ENCODE data around the gene CDK15. TPM values are rescaled to one million over a fixed set of nuclear protein-coding genes. Genes with fewer than 3 reads are reported as not detected.

Gene CDK15
- total and polyA plus RNA-seq, 5 donors from 2014 or later, result not detected

- peaks cover 0 to 17% (median 8%) of the 10 kb centered on the region in 4 donors for H3K4me1 Mint-ChIP-seq
- no peaks in the 10 kb centered on the region for H3K36me3 ChIP-seq (ENCODE audit: control insufficient read depth, insufficient read depth, low read length)
- peaks cover 0 to 2% (median 0%) of the 10 kb centered on the region in 7 donors for H3K9me3 Mint-ChIP-seq
- no peaks in the 10 kb centered on the region for H3K9me3 ChIP-seq (ENCODE audit: control insufficient read depth in 2 of 2, low read length in 2 of 2)
- peak overlapping the region in 1 of 3 donors; percentile 48 for H3K27ac Mint-ChIP-seq
- H3K27me3 Mint-ChIP-seq, result peaks cover 39% of the 10 kb centered on the region
- H3K27me3 ChIP-seq (ENCODE audit: control insufficient read depth, insufficient read depth, low read length), result peaks cover 24% of the 10 kb centered on the region
- H3K4me1 ChIP-seq (ENCODE audit: control insufficient read depth, insufficient read depth, low read length, poor library complexity, severe bottlenecking), result peaks cover 5% of the 10 kb centered on the region
- H3K4me3 ChIP-seq (ENCODE audit: low read depth, low read length), result no peak overlapping the region
- H3K4me3 Mint-ChIP-seq, result peak overlapping the region in 2 of 4 donors; percentile 57 to 74
- H3K36me3 Mint-ChIP-seq, result no peaks in the 10 kb centered on the region
- ATAC-seq (ENCODE audit: low read depth in 2 of 2) (no peak), DNase-seq (peak in 1 of 3 donors; percentile 17)
- H3K27ac ChIP-seq (ENCODE audit: insufficient read depth, low read length, poor library complexity, severe bottlenecking), result no peak overlapping the region
Measured at GRCh38 chr2:201858281-201859184, 52.2 kb downstream of the CDK15 start.

GRCh38 chr2:201859949-201860348 is 53.6 kb downstream of the CDK15 start:
- Histone ChIP-seq H3K9me3 (ENCODE audit: control insufficient read depth in 2 of 2, low read length in 2 of 2) (no peaks in the 10 kb centered on the region), H3K36me3 (ENCODE audit: control insufficient read depth, insufficient read depth, low read length) (no peaks in the 10 kb centered on the region), H3K4me1 (ENCODE audit: control insufficient read depth, insufficient read depth, low read length, poor library complexity, severe bottlenecking) (peaks cover 5% of the 10 kb centered on the region), H3K4me3 (ENCODE audit: low read depth, low read length) (no peak overlapping the region), H3K27ac (ENCODE audit: insufficient read depth, low read length, poor library complexity, severe bottlenecking) (no peak overlapping the region), H3K27me3 (ENCODE audit: control insufficient read depth, insufficient read depth, low read length) (peaks cover 24% of the 10 kb centered on the region)
- DNase-seq (no peak), ATAC-seq (ENCODE audit: low read depth in 2 of 2) (no peak)
- Mint-ChIP-seq H3K4me1 (peaks cover 0 to 17% (median 8%) of the 10 kb centered on the region in 4 donors), H3K27ac (no peak overlapping the region), H3K4me3 (no peak overlapping the region), H3K27me3 (peaks cover 50% of the 10 kb centered on the region), H3K9me3 (peaks cover 0 to 2% (median 0%) of the 10 kb centered on the region in 7 donors), H3K36me3 (no peaks in the 10 kb centered on the region)

- H3K4me1 Mint-ChIP-seq, result peaks cover 0 to 17% (median 8%) of the 10 kb centered on the region in 4 donors
- Histone ChIP-seq H3K36me3 (ENCODE audit: control insufficient read depth, insufficient read depth, low read length) (no peaks in the 10 kb centered on the region), H3K27ac (ENCODE audit: insufficient read depth, low read length, poor library complexity, severe bottlenecking) (no peak overlapping the region), H3K27me3 (ENCODE audit: control insufficient read depth, insufficient read depth, low read length) (peaks cover 24% of the 10 kb centered on the region), H3K4me1 (ENCODE audit: control insufficient read depth, insufficient read depth, low read length, poor library complexity, severe bottlenecking) (peaks cover 5% of the 10 kb centered on the region), H3K9me3 (ENCODE audit: control insufficient read depth in 2 of 2, low read length in 2 of 2) (no peaks in the 10 kb centered on the region), H3K4me3 (ENCODE audit: low read depth, low read length) (peak overlapping the region; percentile 9)
- DNase-seq, result peak; percentile 7 to 66 (median 45)
- peak; percentile 60 to 67 for ATAC-seq (ENCODE audit: low read depth in 2 of 2)
- H3K27ac Mint-ChIP-seq, result no peak overlapping the region
- H3K4me3 Mint-ChIP-seq, result no peak overlapping the region
- H3K36me3 Mint-ChIP-seq, result no peaks in the 10 kb centered on the region
- H3K9me3 Mint-ChIP-seq, result peaks cover 0 to 2% (median 0%) of the 10 kb centered on the region in 7 donors
- H3K27me3 Mint-ChIP-seq, result peaks cover 53% of the 10 kb centered on the region
Measured at GRCh38 chr2:201860636-201861066, 54.3 kb downstream of the CDK15 start.

- Mint-ChIP-seq H3K4me1 (peaks cover 0 to 17% (median 8%) of the 10 kb centered on the region in 4 donors), H3K27me3 (peaks cover 41% of the 10 kb centered on the region), H3K36me3 (no peaks in the 10 kb centered on the region), H3K9me3 (peaks cover 0 to 2% (median 0%) of the 10 kb centered on the region in 7 donors), H3K27ac (no peak overlapping the region), H3K4me3 (no peak overlapping the region)
- ATAC-seq (ENCODE audit: low read depth in 2 of 2) (no peak), DNase-seq (no peak)
- Histone ChIP-seq H3K27me3 (ENCODE audit: control insufficient read depth, insufficient read depth, low read length) (peaks cover 27% of the 10 kb centered on the region), H3K36me3 (ENCODE audit: control insufficient read depth, insufficient read depth, low read length) (no peaks in the 10 kb centered on the region), H3K9me3 (ENCODE audit: control insufficient read depth in 2 of 2, low read length in 2 of 2) (no peaks in the 10 kb centered on the region), H3K27ac (ENCODE audit: insufficient read depth, low read length, poor library complexity, severe bottlenecking) (no peak overlapping the region), H3K4me1 (ENCODE audit: control insufficient read depth, insufficient read depth, low read length, poor library complexity, severe bottlenecking) (peaks cover 5% of the 10 kb centered on the region), H3K4me3 (ENCODE audit: low read depth, low read length) (no peak overlapping the region)
Measured at GRCh38 chr2:201862843-201863242, 56.5 kb downstream of the CDK15 start.

- Mint-ChIP-seq H3K4me1 (no peaks in the 10 kb centered on the region), H3K27ac (no peak overlapping the region), H3K36me3 (no peaks in the 10 kb centered on the region), H3K9me3 (peaks cover 0 to 1% (median 0%) of the 10 kb centered on the region in 7 donors), H3K27me3 (peaks cover 19% of the 10 kb centered on the region), H3K4me3 (no peak overlapping the region)
- H3K36me3 ChIP-seq (ENCODE audit: control insufficient read depth, insufficient read depth, low read length), result no peaks in the 10 kb centered on the region
- no peak overlapping the region for H3K27ac ChIP-seq (ENCODE audit: insufficient read depth, low read length, poor library complexity, severe bottlenecking)
- no peak for DNase-seq
- no peaks in the 10 kb centered on the region for H3K4me1 ChIP-seq (ENCODE audit: control insufficient read depth, insufficient read depth, low read length, poor library complexity, severe bottlenecking)
- H3K9me3 ChIP-seq (ENCODE audit: control insufficient read depth in 2 of 2, low read length in 2 of 2), result no peaks in the 10 kb centered on the region
- peaks cover 10% of the 10 kb centered on the region for H3K27me3 ChIP-seq (ENCODE audit: control insufficient read depth, insufficient read depth, low read length)
- no peak for ATAC-seq (ENCODE audit: low read depth in 2 of 2)
- no peak overlapping the region for H3K4me3 ChIP-seq (ENCODE audit: low read depth, low read length)
Measured at GRCh38 chr2:201866643-201867473, 60.5 kb downstream of the CDK15 start.

GRCh38 chr2:201871471-201871870 is 65.1 kb downstream of the CDK15 start:
- Mint-ChIP-seq H3K27ac (no peak overlapping the region), H3K9me3 (peaks cover 0 to 1% (median 0%) of the 10 kb centered on the region in 7 donors), H3K27me3 (peaks cover 22% of the 10 kb centered on the region), H3K36me3 (no peaks in the 10 kb centered on the region), H3K4me1 (no peaks in the 10 kb centered on the region), H3K4me3 (no peak overlapping the region)
- peaks cover 7% of the 10 kb centered on the region for H3K27me3 ChIP-seq (ENCODE audit: control insufficient read depth, insufficient read depth, low read length)
- ATAC-seq (ENCODE audit: low read depth in 2 of 2) (no peak), DNase-seq (no peak)
- no peaks in the 10 kb centered on the region for H3K4me1 ChIP-seq (ENCODE audit: control insufficient read depth, insufficient read depth, low read length, poor library complexity, severe bottlenecking)
- H3K9me3 ChIP-seq (ENCODE audit: control insufficient read depth in 2 of 2, low read length in 2 of 2), result no peaks in the 10 kb centered on the region
- H3K36me3 ChIP-seq (ENCODE audit: control insufficient read depth, insufficient read depth, low read length), result no peaks in the 10 kb centered on the region
- H3K4me3 ChIP-seq (ENCODE audit: low read depth, low read length), result no peak overlapping the region
- H3K27ac ChIP-seq (ENCODE audit: insufficient read depth, low read length, poor library complexity, severe bottlenecking), result no peak overlapping the region

- Mint-ChIP-seq H3K27me3 (peaks cover 29% of the 10 kb centered on the region), H3K36me3 (no peaks in the 10 kb centered on the region), H3K27ac (peak overlapping the region in 1 of 3 donors; percentile 55), H3K4me3 (no peak overlapping the region), H3K4me1 (no peaks in the 10 kb centered on the region), H3K9me3 (peaks cover 0 to 1% (median 0%) of the 10 kb centered on the region in 7 donors)
- DNase-seq (no peak), ATAC-seq (ENCODE audit: low read depth in 2 of 2) (no peak)
- Histone ChIP-seq H3K36me3 (ENCODE audit: control insufficient read depth, insufficient read depth, low read length) (no peaks in the 10 kb centered on the region), H3K4me1 (ENCODE audit: control insufficient read depth, insufficient read depth, low read length, poor library complexity, severe bottlenecking) (no peaks in the 10 kb centered on the region), H3K4me3 (ENCODE audit: low read depth, low read length) (no peak overlapping the region), H3K27ac (ENCODE audit: insufficient read depth, low read length, poor library complexity, severe bottlenecking) (no peak overlapping the region), H3K9me3 (ENCODE audit: control insufficient read depth in 2 of 2, low read length in 2 of 2) (no peaks in the 10 kb centered on the region), H3K27me3 (ENCODE audit: control insufficient read depth, insufficient read depth, low read length) (peaks cover 4% of the 10 kb centered on the region)
Measured at GRCh38 chr2:201872591-201872990, 66.3 kb downstream of the CDK15 start.
